Jurkat, Clone E6-1 (cell line): ENCODE results near the gene GAMT. TPM values are rescaled to one million over a fixed set of nuclear protein-coding genes. Genes with fewer than 3 reads are reported as not detected.

Source experiments
- DNase-seq: peaks from one replicate; pipeline ENCODE4 v3.0.0-alpha.2; 2011; ENCODE audit warnings: low read depth, low spot score
- H3K4me3 ChIP-seq: 2 replicates; pipeline ENCODE4 v1.5.1; 2011; ENCODE audit warnings: mild to moderate bottlenecking, low read length, control low read depth, moderate library complexity
- polyA plus RNA-seq: library from polyadenylated mRNA; unstranded; fragments of >200 nt; gene quantifications from one replicate; pipeline ENCODE4 v1.2.1, GENCODE V29; 2012; ENCODE audit warnings: missing spikeins; ENCODE audit not compliant: insufficient read length, insufficient read depth

GAMT gene
- polyA plus RNA-seq, result 97.7 TPM

DNA sequence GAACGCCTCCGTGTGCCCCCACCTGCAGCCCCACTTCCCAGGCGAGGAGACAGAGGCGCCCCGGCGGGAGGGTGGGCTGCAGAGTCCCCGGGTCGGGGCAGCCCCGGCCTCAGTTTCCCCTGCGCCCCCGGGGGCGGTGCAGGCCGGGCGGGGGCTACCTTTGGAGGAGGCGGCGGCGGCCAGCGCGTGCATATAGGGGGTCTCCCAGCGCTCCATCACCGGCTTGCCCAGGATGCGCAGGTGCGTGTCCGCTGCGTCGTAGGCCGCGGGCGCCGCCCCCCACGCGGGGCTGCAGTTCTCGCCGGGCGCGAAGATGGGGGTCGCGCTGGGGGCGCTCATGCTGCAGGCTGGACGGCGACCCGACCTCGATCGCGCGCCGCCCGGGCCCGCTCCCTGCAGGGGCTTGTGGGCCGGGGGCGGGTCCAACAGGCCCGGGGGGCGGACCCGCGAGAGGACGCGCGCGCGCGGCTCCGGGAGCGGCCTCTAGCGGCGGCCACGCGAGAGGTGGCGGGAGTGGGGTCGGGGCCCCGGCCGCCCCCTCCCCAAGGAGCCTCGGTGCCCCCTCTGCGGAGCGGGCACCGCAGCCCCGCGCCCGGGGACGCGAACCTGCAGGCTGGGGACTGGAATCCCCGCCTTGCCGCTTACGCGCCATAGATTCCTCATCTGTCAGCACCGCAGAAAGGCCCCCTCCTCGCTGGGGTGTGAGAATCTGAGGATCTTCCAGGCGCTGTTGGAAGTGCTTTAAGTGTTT is at the start of gene GAMT:
GAMT (minus strand) TSS at position 405 of the 751 bp plus-strand sequence; CDS start at position 339, 66 bp downstream.
- peak within 1 kb of the TSS; percentile 68 for H3K4me3 ChIP-seq
- no peak for DNase-seq

DNA sequence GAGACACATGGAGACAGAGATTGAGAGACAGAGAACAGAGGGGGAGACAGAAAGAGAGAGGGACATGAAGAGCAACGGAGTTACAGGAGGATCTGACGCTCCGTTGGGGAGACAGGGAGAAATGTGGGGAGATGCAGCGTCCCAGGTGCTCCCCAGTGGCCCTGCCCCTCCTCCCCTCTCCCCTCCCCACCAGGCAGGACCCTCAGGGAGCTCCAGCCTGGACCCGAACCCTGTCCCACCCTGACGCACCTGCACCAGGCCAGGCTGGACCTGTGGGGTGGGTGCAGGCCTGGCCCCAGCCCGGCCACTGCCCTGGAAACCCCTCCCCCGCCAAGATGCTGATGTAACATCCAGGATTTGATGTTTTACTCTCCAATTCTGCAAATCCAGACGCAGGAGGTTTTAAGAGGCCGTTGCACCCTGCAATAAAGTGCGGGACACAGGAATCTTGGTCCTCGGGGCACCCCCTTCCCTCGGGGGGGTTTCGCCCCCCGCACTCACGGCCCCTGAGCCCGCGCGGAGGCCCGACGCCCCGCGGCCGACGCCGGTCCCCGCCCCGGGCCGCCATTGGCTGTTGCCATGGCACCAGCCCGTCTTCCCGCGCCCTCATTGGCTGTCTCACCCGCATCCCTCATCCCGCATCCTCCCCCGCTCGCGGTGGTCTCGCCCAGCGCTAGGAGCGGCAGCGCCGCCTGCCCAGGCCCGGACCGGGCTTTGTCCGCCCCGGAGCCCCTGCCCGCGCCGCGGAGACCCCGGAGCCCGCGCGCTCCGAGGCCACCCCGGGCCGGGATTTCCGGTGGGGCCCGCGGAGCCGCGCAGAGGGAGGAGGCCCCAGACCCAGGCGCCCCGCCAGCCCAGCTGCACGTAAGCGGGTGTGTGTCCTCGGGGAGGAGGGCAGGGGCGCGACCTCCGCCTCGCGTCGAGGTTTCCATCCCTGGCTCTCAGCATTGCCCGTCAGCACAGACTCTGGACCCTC is 48.4 kb upstream of the GAMT start, which contains the start of gene APC2:
APC2 (plus strand) TSS at position 655 of the 976 bp plus-strand sequence. CDS start 2,881 bp downstream, outside the sequence.
- no peak within 1 kb of the TSS for H3K4me3 ChIP-seq
- no peak for DNase-seq

DNA sequence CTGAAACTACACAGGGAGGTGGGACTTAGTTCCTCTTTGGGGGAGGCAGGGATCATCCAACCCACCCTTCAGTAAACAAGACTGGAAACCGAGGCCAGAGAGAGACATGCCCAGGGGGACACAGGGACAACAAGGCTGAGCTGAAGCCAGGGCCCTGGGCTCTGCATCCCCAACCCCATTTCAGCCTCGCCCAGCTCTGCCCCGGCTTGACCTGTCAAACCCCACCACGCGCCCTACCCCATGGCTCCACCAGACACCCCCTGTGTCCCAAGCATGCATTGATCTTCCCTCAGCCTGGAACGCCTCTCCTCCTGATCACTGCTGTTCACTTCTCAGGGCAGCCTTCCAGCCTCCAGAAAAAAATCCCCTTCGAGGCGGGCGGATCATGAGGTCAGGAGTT is 46.6 kb upstream of the GAMT start:
- DNase-seq, result no peak
- H3K4me3 ChIP-seq, result no peak overlapping the region

DNA sequence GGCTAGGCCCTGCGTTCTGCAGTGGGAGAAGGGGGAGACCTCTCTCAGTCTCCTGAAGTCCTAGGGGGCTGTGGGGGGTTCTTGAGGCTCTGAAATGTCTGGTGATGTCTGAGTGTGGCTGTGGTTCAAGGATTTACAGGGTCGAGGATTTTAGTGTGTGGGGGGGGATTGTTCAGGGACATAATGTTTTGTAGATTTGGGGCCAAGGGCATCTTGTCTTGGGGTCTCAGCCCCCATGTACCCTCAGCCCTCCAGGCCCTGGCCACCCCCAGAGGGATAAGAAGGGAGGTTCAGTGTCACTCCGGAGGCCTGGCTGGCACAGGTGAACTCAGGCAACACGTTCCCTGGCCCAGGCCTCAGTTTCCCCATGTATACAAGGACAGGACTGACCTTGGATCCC is 46.2 kb upstream of the GAMT start:
- DNase-seq, result no peak
- no peak overlapping the region for H3K4me3 ChIP-seq

DNA sequence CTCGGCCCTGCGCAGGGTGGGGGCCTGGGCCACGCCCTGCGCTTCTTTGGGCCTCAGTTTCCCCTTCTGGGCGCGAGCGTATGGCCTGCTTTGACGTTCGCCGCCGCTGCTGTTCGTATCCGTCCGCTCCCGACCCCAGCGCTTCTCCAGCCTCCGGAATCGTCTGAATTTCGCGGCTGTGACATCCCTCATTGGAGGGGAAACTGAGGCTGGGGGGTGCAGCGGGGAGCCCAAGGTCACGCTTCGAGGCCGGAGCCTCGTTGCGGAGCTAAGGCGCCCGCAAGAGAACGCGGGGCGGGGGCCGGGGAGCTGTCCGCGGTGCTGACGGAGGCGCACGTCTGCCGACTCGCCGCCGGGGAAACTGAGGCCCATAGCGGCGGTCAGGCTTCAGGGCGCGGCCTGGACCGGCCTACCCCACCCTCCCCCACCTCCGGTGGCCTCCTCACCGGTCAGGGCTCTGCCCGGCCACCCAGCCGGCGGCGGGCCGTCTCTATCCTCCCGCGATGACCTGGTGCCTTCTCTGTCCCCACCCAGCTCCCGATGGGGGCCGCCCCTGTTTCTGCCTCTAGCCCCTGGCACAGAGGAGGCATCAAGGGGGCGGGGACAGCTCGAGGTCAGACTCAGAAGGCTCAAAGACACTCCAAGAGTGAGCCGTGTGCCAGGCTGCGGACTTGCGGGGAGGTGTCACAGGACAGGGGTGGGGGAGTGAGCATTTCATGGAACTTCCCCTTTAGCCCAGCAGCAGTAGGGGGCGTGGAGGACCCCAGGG is 45.6 kb upstream of the GAMT start:
- no peak overlapping the region for H3K4me3 ChIP-seq
- no peak for DNase-seq

DNA sequence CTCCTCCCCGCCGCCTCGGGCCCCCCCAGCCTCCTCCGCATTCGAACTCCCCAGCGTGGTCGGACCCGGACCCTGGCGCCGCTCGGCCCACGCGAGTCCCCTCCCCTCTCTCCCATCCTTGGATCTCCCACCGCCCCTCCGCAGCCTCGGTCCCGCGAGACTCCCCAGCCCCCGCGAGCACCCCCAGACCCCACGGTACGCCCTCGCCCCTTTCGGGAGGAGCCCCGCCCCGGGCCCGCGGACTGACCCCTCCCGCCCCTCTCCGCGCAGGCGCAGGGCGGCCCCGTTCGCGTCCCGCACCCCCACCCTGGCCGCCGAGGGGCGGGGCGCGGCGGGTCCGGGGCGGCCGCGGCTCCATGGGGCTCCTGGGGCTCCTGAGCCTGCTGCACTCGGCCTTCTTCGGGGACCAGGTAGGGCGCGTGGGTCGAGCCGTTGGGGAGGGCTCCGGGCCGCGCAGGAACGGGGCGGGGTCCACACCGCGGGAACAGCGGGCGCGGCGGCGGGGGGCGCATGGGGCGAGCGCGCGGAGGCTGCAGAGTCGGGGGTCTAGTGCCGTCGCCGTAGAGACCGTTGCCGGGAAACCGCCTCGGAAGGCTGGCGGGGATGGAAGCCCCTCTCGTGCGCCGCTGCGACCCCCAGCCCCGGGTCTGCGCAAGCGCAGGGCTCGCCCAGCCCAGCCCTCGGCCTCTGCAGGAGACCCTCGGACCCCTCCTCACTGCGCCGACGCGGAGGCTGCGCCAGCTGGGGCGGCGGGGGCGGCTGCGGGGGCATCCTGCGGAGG is 44.8 kb upstream of the GAMT start:
- DNase-seq, result no peak
- no peak overlapping the region for H3K4me3 ChIP-seq

DNA sequence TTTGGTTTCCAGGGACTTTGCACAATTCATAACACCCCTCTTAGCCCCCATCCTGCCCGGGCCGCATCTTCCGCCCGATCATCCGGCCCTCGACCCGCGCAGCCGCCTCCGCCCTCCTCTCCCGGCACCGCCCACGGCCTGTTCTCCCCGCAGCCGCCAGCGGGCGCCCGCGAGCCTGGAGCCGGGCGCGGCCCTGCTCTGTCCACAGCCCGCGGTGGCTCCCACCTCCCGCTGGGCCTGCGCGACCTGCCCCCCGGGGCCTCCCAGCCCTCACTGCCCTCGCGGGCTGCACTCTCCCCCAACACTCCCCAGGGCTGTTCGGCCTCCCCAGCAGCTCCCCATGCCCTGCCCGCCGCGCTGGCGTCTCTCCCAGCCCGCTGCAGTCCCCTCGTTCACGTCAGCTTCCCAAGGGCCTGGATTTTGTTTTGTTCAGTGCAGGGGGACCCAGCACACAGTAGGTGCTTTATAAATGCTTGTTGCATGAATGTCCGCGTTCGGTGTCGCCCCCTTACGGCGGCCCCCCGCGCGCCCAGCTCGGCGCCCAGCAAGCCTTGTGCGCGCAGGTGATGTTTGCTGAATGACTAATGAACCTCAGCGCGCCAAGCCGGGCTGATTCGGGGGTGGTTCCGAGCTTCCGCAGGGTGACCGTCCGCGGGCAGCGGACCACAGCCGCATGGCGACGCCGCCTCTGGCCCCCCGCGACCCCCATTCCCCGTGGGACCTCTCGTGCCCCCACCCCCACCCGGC is 44.0 kb upstream of the GAMT start:
- no peak for DNase-seq
- peak overlapping the region; percentile 47 for H3K4me3 ChIP-seq

DNA sequence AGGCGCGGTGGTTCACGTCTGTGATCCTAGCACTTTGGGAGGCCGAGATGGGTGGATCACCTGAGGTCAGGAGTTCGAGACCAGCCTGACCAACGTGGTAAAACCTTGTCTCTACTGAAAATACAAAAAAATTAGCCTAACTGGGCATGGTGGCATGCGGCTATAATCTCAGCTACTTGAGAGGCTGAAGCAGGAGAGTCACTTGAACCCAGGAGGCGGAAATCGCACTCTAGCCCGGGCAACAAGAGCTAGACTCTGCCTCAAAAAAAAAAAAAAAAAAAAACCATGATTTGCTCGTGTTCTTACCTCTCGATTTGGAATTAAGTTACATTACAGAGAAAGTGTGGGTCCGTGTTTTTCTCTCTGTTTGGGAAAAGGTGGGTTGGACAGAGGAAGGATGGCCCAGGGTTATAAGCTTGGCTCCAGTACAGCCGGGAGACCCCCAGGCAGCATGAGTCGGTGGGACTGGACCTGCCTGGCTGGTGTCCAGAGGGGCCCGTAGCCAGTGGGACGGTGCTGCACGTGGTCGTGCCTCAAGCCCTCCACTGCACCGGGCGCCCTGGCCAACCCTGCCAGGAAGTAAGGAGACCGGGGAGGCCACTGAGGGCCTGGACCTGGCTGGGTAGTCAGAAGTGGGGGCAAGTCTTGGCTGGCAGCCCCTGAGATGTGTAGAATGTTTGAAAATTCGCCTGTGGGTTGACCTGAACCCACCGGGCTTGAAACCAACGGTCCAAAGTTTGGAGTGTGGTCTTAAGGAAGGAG is 40.5 kb upstream of the GAMT start:
- no peak overlapping the region for H3K4me3 ChIP-seq
- no peak for DNase-seq

DNA sequence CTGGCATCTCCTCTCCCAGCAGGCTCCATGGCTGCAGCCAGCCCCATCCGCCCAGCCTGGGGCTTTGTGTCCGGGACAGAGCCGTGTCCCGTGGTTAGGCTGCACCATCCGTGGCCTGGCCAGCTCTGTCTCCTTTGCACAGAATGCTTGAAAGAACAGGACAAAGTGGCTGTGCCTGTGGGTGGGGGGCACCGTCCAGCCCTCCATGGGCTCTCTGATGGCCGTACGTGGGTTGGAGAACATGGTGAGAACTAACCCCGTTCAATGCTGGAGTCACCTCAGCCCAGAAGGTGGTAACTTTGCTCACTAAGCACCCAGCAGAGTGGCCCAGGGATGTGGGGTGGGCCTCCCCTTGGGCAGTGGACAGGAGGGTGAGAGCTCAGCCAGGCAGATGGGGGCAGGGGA is 39.7 kb upstream of the GAMT start:
- DNase-seq, result no peak
- no peak overlapping the region for H3K4me3 ChIP-seq

DNA sequence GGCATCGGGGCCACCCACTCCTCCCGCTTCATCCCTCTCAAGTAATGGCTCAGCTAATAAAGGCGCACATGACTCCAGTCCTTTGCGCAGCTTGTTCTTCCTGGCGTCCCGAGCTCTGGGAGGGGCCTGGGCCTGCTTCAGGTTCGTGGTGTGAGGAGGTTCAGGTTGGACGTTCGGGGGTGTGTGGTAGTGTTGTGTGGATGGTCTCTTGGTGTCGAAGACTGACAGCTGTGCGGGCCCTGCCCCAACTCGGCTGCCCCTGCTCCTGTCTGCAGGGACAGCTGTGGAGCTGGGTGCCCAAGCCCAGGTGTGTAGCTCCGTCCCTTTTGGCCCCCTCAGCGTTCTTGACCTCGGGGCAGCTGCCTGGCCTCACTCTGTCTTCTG is 39.1 kb upstream of the GAMT start:
- peak overlapping the region; percentile 89 for H3K4me3 ChIP-seq
- DNase-seq, result no peak

DNA sequence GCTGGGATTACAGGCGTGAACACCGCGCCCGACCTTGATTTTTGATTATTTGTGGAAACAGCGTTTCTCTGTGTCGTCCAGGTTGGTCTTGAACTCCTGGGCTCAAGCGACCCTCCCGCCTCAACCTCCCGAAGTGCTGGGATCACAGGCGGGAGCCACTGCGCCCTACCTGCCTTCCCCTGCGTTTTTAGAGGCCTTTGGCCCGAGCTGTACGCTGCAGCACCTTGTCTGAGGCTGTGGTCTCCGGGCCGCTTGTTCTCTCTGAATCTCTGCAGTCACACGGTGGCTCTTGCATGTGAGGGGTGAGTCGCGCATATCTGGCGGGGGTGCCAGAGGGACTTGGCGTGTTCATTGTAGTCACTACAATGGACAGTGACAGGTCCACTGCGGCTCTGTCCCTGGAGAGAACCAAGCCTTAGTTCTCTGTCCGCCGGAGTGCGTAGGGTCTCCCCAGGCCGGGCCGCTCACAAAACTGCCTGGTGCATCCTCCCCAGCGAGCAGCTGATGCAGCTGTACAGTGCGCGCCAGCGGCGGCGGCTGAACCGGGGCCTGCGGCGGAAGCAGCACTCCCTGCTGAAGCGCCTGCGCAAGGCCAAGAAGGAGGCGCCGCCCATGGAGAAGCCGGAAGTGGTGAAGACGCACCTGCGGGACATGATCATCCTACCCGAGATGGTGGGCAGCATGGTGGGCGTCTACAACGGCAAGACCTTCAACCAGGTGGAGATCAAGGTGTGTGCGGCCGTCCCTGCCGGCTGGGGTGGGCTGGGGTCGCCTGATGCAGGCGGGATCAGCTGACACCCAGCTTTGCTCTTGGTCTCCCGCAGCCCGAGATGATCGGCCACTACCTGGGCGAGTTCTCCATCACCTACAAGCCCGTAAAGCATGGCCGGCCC is 38.4 kb upstream of the GAMT start:
- H3K4me3 ChIP-seq, result peak overlapping the region; percentile 89
- peak; percentile 58 for DNase-seq

DNA sequence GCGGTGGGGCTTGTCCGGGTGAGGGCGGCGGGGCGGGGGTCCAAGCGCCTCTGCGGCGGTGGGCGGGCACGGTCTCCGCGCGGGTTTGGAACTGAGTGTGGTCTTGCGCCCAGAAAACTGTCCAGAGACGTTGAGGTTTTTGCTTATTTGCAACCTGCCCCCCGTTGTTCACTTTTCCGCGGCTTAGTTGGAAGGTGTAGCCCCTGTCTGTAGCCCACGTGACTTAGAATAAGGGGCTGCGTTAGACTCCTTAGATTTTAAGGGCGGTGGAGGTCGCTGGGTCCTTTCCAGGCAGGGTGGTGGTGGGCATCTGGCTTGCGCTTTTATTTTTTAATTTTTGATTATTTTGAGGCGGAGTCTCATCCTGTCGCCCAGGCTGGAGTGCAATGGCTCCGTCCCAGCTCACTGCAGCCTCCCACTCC is 37.6 kb upstream of the GAMT start:
- peak overlapping the region; percentile 89 for H3K4me3 ChIP-seq
- DNase-seq, result no peak

DNA sequence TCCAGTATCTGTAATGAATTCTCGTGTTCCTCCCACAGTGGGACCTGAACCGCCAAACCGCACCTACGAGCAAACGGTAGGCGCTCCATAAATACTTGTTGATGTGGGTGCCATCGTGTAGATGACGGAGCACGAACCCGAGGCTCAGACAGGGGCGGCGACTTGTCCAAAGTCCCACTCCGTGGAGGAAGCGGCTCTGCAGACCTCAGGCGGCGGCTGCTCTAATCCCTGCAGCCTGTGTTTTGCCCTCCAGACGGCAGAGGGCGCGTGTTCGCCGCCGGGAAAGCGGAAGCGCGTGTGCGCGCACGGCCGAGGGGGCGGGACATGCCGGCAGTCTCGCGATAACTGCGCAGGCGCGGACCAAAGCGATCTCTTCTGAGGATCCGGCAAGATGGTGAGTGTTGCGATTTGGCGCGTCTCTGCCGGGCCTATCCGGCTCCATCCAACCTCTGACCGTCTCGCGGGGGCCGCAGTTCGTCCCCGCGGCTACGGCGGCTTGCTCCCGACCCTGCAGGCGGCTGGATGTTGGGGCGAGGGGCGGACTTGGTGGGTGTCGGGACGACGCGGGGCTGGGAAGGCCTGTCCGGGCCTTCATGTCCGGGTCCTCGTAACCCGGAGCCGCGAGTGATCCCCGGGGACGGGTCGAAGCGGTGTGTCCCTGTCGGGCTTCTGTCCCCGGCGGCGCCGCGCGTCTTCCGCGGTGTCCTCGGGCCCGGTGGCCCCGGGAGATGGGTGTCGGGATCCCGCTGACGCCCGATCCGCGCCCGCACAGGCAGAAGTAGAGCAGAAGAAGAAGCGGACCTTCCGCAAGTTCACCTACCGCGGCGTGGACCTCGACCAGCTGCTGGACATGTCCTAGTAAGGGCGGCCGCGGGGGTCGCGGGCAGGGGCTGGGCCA is 36.9 kb upstream of the GAMT start, which contains the start of gene RPS15:
RPS15 (plus strand) TSS at position 362 of the 898 bp plus-strand sequence; CDS start at position 392, 30 bp downstream.
- H3K4me3 ChIP-seq, result peak within 1 kb of the TSS; percentile 89
- DNase-seq, result peak; percentile 92

DNA sequence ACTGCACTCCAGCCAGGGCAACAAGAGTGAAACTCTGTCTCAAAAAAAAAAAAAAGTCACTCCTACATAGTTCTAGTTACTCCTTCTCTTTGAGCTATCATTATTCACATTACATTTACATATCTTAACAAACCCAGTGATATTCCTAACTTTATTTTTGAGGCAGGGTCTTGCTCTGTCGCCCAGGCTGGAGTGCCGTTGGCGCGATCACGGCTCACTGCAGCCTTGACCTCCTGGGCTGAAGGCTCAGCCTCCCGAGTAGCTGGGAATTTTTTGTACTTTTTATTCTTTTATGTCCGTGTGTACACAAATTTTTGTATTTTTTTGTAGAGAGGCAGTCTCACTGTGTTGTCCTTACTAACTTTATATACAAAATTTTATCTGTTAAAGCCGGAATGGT is 36.3 kb upstream of the GAMT start:
- H3K4me3 ChIP-seq, result peak overlapping the region; percentile 89
- no peak for DNase-seq

DNA sequence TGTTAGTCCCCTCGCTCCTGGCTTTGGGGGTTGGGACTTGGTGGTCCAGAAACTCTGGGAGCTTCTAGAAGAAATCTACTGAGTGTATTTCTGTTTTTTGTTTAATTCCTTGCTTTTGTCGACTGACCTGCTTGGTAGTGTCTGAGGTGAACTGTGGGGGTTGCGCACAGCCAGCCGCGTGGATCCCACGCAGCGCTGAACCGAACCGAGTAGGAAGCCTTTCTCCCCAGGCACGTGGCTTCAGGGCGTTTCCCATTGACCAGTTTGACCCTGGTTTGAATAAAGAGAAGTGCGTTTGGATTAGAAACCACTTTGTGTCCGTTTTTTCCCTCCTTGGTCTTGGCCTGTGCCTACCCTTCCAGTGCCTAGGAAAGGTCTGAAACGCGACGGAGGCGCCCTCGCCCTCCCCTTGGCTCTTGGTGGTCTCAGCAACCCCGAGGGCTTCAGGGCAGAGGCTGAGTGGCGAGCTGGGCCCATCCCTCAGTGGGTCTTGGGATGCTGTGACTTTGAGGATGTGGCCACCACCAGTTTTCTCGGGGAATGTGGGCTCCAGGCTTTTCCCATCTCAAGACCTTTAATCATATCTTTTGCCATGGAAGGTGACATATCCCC is 34.1 kb upstream of the GAMT start:
- DNase-seq, result no peak
- H3K4me3 ChIP-seq, result no peak overlapping the region
